Neural progenitor cell (in vitro differentiated cells): Measurements from ENCODE around the gene ABCF1. TPM values are rescaled to one million over a fixed set of nuclear protein-coding genes. Genes with fewer than 3 reads are reported as not detected.

Source experiments
- DNase-seq: peaks from one replicate; pipeline ENCODE4 v3.0.0-alpha.2; 2016; ENCODE audit warnings: low spot score
- H2AFZ ChIP-seq: fragments of 200-600 bp; sonication (generic); replicated peaks from 2 replicates; pipeline ENCODE4 v1.6.1; 2016; ENCODE audit warnings: antibody characterized with exemption
- H3F3A ChIP-seq: fragments of 200-600 bp; sonication (generic); 2 replicates; pipeline ENCODE4 v1.6.1; 2016; ENCODE audit warnings: antibody characterized with exemption, low read depth
- H3K27ac ChIP-seq: fragments of 200-600 bp; sonication (generic); 2 replicates; pipeline ENCODE4 v1.5.1; 2016; ENCODE audit warnings: mild to moderate bottlenecking
- H3K27me3 ChIP-seq: fragments of 200-600 bp; sonication (generic); 2 replicates; pipeline ENCODE4 v1.6.1; 2016; ENCODE audit warnings: mild to moderate bottlenecking, moderate library complexity
- H3K36me3 ChIP-seq: fragments of 200-600 bp; sonication (generic); 2 replicates; pipeline ENCODE4 v1.5.1; 2016
- H3K4me1 ChIP-seq: fragments of 200-600 bp; sonication (generic); 2 replicates; pipeline ENCODE4 v1.6.1; 2016; ENCODE audit warnings: mixed run types
- H3K4me2 ChIP-seq: fragments of 200-600 bp; sonication (generic); 2 replicates; pipeline ENCODE4 v1.6.1; 2016
- H3K4me3 ChIP-seq: fragments of 200-600 bp; sonication (generic); 2 replicates; pipeline ENCODE4 v1.5.1; 2016
- H3K79me2 ChIP-seq: fragments of 200-600 bp; sonication (generic); 2 replicates; pipeline ENCODE4 v1.6.1; 2016; ENCODE audit warnings: low read depth
- H3K9ac ChIP-seq: fragments of 200-600 bp; sonication (generic); 2 replicates; pipeline ENCODE4 v1.6.1; 2016
- H3K9me3 ChIP-seq: fragments of 200-600 bp; sonication (generic); 2 replicates; pipeline ENCODE4 v1.5.1; 2016; ENCODE audit warnings: low read depth
- H4K20me1 ChIP-seq: fragments of 200-600 bp; sonication (generic); 2 replicates; pipeline ENCODE4 v1.6.1; 2016; ENCODE audit warnings: low read depth
- H3K27ac Mint-ChIP-seq: 3 replicates; pipeline ENCODE4 v1.8.0; 2021; ENCODE audit warnings: mixed read lengths
- H3K27me3 Mint-ChIP-seq: 2 replicates; pipeline ENCODE4 v1.8.0; 2022; ENCODE audit warnings: low read depth, mild to moderate bottlenecking, inconsistent platforms, moderate library complexity, mixed read lengths; ENCODE audit not compliant: insufficient read depth
- H3K36me3 Mint-ChIP-seq: 3 replicates; pipeline ENCODE4 v1.8.0; 2021; ENCODE audit warnings: mixed read lengths
- H3K4me1 Mint-ChIP-seq: 3 replicates; pipeline ENCODE4 v1.8.0; 2021; ENCODE audit warnings: mixed read lengths
- H3K4me3 Mint-ChIP-seq: 3 replicates; pipeline ENCODE4 v1.8.0; 2021; ENCODE audit warnings: mild to moderate bottlenecking, moderate library complexity, mixed read lengths
- H3K9me3 Mint-ChIP-seq: 3 replicates; pipeline ENCODE4 v1.8.0; 2020; ENCODE audit warnings: mixed read lengths
- CTCF ChIP-seq: fragments of 200-600 bp; sonication (generic); IDR thresholded peaks from 2 replicates; pipeline ENCODE4 v1.5.1; 2017; ENCODE audit warnings: antibody characterized with exemption, mild to moderate bottlenecking
- EZH2 ChIP-seq: fragments of 200-600 bp; sonication (generic); IDR thresholded peaks from 2 replicates; pipeline ENCODE4 v1.6.1; 2017; ENCODE audit warnings: antibody characterized with exemption, mild to moderate bottlenecking, moderate library complexity
- EZH2phosphoT487 ChIP-seq: fragments of 200-600 bp; sonication (generic); IDR thresholded peaks from 2 replicates; pipeline ENCODE4 v1.6.1; 2017; ENCODE audit warnings: antibody characterized with exemption
- total RNA-seq: library from RNA; depleted of rRNA; stranded (reverse); fragments of >200 nt; gene quantifications from 2 replicates; pipeline ENCODE4 v1.2.3, GENCODE V29; 2015; ENCODE audit warnings: low replicate concordance

Gene ABCF1
- total RNA-seq, 1 donor from 2014 or later = 43.9 TPM

GRCh38 chr6:30533460-30534294, 37.6 kb upstream of the ABCF1 start:
- peaks cover 6% of the 10 kb centered on the region for H3K27me3 Mint-ChIP-seq
- H3K4me2 ChIP-seq = no peak overlapping the region
- TF ChIP-seq CTCF (no peak), EZH2 (no peak), EZH2phosphoT487 (no peak)
- DNase-seq = no peak
- H3K9ac ChIP-seq = no peak overlapping the region
- H3K4me1 Mint-ChIP-seq = no peaks in the 10 kb centered on the region
- no peak overlapping the region for H3K4me3 Mint-ChIP-seq
- no peak overlapping the region for H3K4me3 ChIP-seq
- no peaks in the 10 kb centered on the region for H3K9me3 Mint-ChIP-seq
- H3K27ac ChIP-seq = no peak overlapping the region
- no peaks in the 10 kb centered on the region for H3K36me3 Mint-ChIP-seq
- no peaks in the 10 kb centered on the region for H3K27me3 ChIP-seq
- H3K27ac Mint-ChIP-seq = no peak overlapping the region
- no peak overlapping the region for H2AFZ ChIP-seq
- H3K79me2 ChIP-seq = no peaks in the 10 kb centered on the region
- no peaks in the 10 kb centered on the region for H3K9me3 ChIP-seq
- no peaks in the 10 kb centered on the region for H4K20me1 ChIP-seq
- no peaks in the 10 kb centered on the region for H3F3A ChIP-seq
- no peaks in the 10 kb centered on the region for H3K36me3 ChIP-seq
- no peaks in the 10 kb centered on the region for H3K4me1 ChIP-seq

GRCh38 chr6:30537931-30538330, 33.3 kb upstream of the ABCF1 start:
- H3F3A ChIP-seq = no peaks in the 10 kb centered on the region
- no peaks in the 10 kb centered on the region for H3K4me1 ChIP-seq
- Mint-ChIP-seq H3K4me1 (no peaks in the 10 kb centered on the region), H3K27me3 (no peaks in the 10 kb centered on the region), H3K27ac (no peak overlapping the region), H3K36me3 (no peaks in the 10 kb centered on the region), H3K4me3 (no peak overlapping the region), H3K9me3 (no peaks in the 10 kb centered on the region)
- peaks cover 12% of the 10 kb centered on the region for H3K27me3 ChIP-seq
- H3K9me3 ChIP-seq = no peaks in the 10 kb centered on the region
- H3K36me3 ChIP-seq = no peaks in the 10 kb centered on the region
- no peak overlapping the region for H3K27ac ChIP-seq
- no peak overlapping the region for H2AFZ ChIP-seq
- no peak overlapping the region for H3K4me3 ChIP-seq
- no peaks in the 10 kb centered on the region for H4K20me1 ChIP-seq
- TF ChIP-seq EZH2 (no peak), EZH2phosphoT487 (no peak), CTCF (no peak)
- H3K79me2 ChIP-seq = no peaks in the 10 kb centered on the region
- no peak for DNase-seq
- no peak overlapping the region for H3K4me2 ChIP-seq
- H3K9ac ChIP-seq = no peak overlapping the region

GRCh38 chr6:30541515-30542403, 29.5 kb upstream of the ABCF1 start:
- H3K4me3 ChIP-seq = peak overlapping the region; percentile 52
- no peaks in the 10 kb centered on the region for H3K4me1 Mint-ChIP-seq
- peaks cover 1% of the 10 kb centered on the region for H3K36me3 Mint-ChIP-seq
- H3K36me3 ChIP-seq = no peaks in the 10 kb centered on the region
- H3K4me3 Mint-ChIP-seq = peak overlapping the region; percentile 74
- no peaks in the 10 kb centered on the region for H3K79me2 ChIP-seq
- no peaks in the 10 kb centered on the region for H3K9me3 Mint-ChIP-seq
- DNase-seq = peak; percentile 85
- H3K27me3 Mint-ChIP-seq = no peaks in the 10 kb centered on the region
- no peaks in the 10 kb centered on the region for H3K9me3 ChIP-seq
- H2AFZ ChIP-seq = peak overlapping the region; percentile 69
- no peaks in the 10 kb centered on the region for H3K4me1 ChIP-seq
- no peaks in the 10 kb centered on the region for H4K20me1 ChIP-seq
- TF ChIP-seq CTCF = peak; percentile 99
- no peak for TF ChIP-seq EZH2phosphoT487
- H3K9ac ChIP-seq = no peak overlapping the region
- no peak overlapping the region for H3K27ac ChIP-seq
- H3K27ac Mint-ChIP-seq = no peak overlapping the region
- H3K27me3 ChIP-seq = peaks cover 12% of the 10 kb centered on the region
- peaks cover 5% of the 10 kb centered on the region for H3F3A ChIP-seq
- H3K4me2 ChIP-seq = peak overlapping the region; percentile 75
